A549 (cell line): Measurements from ENCODE around the gene HOXA7. TPM values are rescaled to one million over a fixed set of nuclear protein-coding genes. Genes with fewer than 3 reads are reported as not detected.

ENCODE experiments used
- ATAC-seq, 2 experiments: fragments of 200-7000 bp in 1 of 2; fragments of >200 bp in 1 of 2; cut with Nextera tagmentation in 1 of 2; cut with Tn5 transposase in 1 of 2; 3 replicates each; pipeline versions ENCODE4 v1.8.0 to v1.9.1; 2018 to 2020; ENCODE audit warnings: mild to moderate bottlenecking in 1 of 2, moderate library complexity in 1 of 2
- CTCF ChIA-PET: fragments of 300-600 bp; sonication (Branson Sonifier 250); formaldehyde crosslinking; extraction: SDS; loops from one replicate; lab custom pipeline; 2021; ENCODE audit warnings: antibody characterized with exemption, inconsistent platforms; lab: Yijun Ruan, JAX
- POLR2A ChIA-PET: fragments of 350-600 bp; formaldehyde crosslinking; extraction: SDS; loops from one replicate; lab custom pipeline; 2021; ENCODE audit warnings: antibody characterized with exemption, inconsistent platforms; lab: Yijun Ruan, JAX
- DNase-seq, 2 experiments: peaks; one replicate each; pipeline versions ENCODE4 v3.0.0 to v3.0.0-alpha.2; 2011 to 2016; ENCODE audit warnings: low read depth in 1 of 2, low spot score in 1 of 2
- FAIRE-seq: peaks from 2 replicates; lab custom pipeline; 2011; peaks lifted over from hg19 to GRCh38; lab: Jason Lieb, UNC
- H3K27ac ChIP-seq, 2 experiments: fragments of >200 bp; sonication (Bioruptor Twin); formaldehyde crosslinking; 3 replicates each; pipeline ENCODE4 v1.5.1; 2016 to 2017
- H3K4me1 ChIP-seq: fragments of >200 bp; sonication (Bioruptor Twin); formaldehyde crosslinking; 3 replicates; pipeline ENCODE4 v1.6.1; 2016
- H3K4me2 ChIP-seq: fragments of >200 bp; sonication (Bioruptor Twin); formaldehyde crosslinking; 3 replicates; pipeline ENCODE4 v1.6.1; 2016
- H3K4me3 ChIP-seq: fragments of >200 bp; sonication (Bioruptor Twin); formaldehyde crosslinking; 3 replicates; pipeline ENCODE4 v1.5.1; 2016
- H3K9me3 ChIP-seq: fragments of >200 bp; sonication (Bioruptor Twin); formaldehyde crosslinking; 3 replicates; pipeline ENCODE4 v1.6.1; 2016
- CBX2 ChIP-seq: fragments of 200-600 bp; sonication (generic); IDR thresholded peaks from 2 replicates; pipeline ENCODE4 v1.6.1; 2016; ENCODE audit warnings: low read depth, mild to moderate bottlenecking, borderline replicate concordance
- CEBPB ChIP-seq, 2 experiments: fragments of >200 bp in 1 of 2; sonication (Bioruptor Twin) in 1 of 2; formaldehyde crosslinking in 1 of 2; IDR thresholded peaks; 2 replicates each; pipeline ENCODE4 v1.6.1; 2012 to 2016
- CHD2 ChIP-seq: fragments of 150-350 bp; IDR thresholded peaks from 2 replicates; pipeline ENCODE4 v1.6.1; 2014; ENCODE audit warnings: low read length; ENCODE audit not compliant: partially characterized antibody
- EHF ChIP-seq: fragments of 250-450 bp; sonication (Bioruptor Pico); IDR thresholded peaks from 2 replicates; pipeline ENCODE4 v1.5.0; 2020; ENCODE audit warnings: mild to moderate bottlenecking
- FOSB ChIP-seq: fragments of 250-450 bp; sonication (Bioruptor Pico); IDR thresholded peaks from 2 replicates; pipeline ENCODE4 v1.5.0; 2020; ENCODE audit warnings: mild to moderate bottlenecking, moderate library complexity
- FOSL2 ChIP-seq, 2 experiments: fragments of 450-650 bp in 1 of 2; fragments of >200 bp in 1 of 2; sonication (Bioruptor Twin) in 1 of 2; formaldehyde crosslinking; IDR thresholded peaks; 2 replicates each; pipeline versions ENCODE4 v1.5.0 to v1.6.1; 2016 to 2020; ENCODE audit warnings: mild to moderate bottlenecking in 1 of 2, moderate library complexity in 1 of 2
- HOXB5 ChIP-seq: fragments of 250-450 bp; sonication (Bioruptor Pico); IDR thresholded peaks from 2 replicates; pipeline ENCODE4 v1.5.0; 2020; ENCODE audit warnings: mild to moderate bottlenecking, moderate library complexity
- JUN ChIP-seq, 2 experiments: fragments of >200 bp; sonication (Bioruptor Twin); formaldehyde crosslinking; IDR thresholded peaks; 2 replicates in 1 of 2; 3 replicates in 1 of 2; pipeline ENCODE4 v1.6.1; 2016 to 2017
- KDM1A ChIP-seq: fragments of 200-600 bp; sonication (generic); IDR thresholded peaks from 2 replicates; pipeline ENCODE4 v1.6.1; 2016; ENCODE audit warnings: low read depth, mild to moderate bottlenecking
- MYC ChIP-seq: IDR thresholded peaks from 2 replicates; pipeline ENCODE4 v1.6.1; 2012; ENCODE audit warnings: mild to moderate bottlenecking, inconsistent platforms, low read length, improper control_type of control experiment, borderline replicate concordance
- NR3C1 ChIP-seq: fragments of >200 bp; sonication (Bioruptor Twin); formaldehyde crosslinking; IDR thresholded peaks from 3 replicates; pipeline ENCODE4 v1.6.1; 2017
- PHF8 ChIP-seq: fragments of 200-600 bp; sonication (generic); IDR thresholded peaks from 2 replicates; pipeline ENCODE4 v1.6.1; 2016; ENCODE audit warnings: low read depth, mild to moderate bottlenecking, antibody characterized with exemption, moderate library complexity, borderline replicate concordance
- RAD21 ChIP-seq, 2 experiments: fragments of >200 bp in 1 of 2; sonication (Bioruptor Twin) in 1 of 2; formaldehyde crosslinking in 1 of 2; IDR thresholded peaks in 1 of 2; conservative IDR thresholded peaks in 1 of 2; 2 replicates in 1 of 2; 3 replicates in 1 of 2; pipeline ENCODE4 v1.6.1; 2012 to 2018; ENCODE audit warnings: inconsistent platforms in 1 of 2
- RARB ChIP-seq: fragments of 250-450 bp; sonication (Bioruptor Pico); IDR thresholded peaks from 2 replicates; pipeline ENCODE4 v1.8.0; 2021; ENCODE audit warnings: mild to moderate bottlenecking, moderate library complexity
- RCOR1 ChIP-seq: fragments of 150-350 bp; IDR thresholded peaks from 2 replicates; pipeline ENCODE4 v1.6.1; 2014; ENCODE audit warnings: antibody characterized with exemption, low read length, low read depth
- TP53 ChIP-seq: fragments of 250-450 bp; sonication (Bioruptor Pico); IDR thresholded peaks from 2 replicates; pipeline ENCODE4 v1.5.0; 2021; ENCODE audit warnings: mild to moderate bottlenecking, moderate library complexity
- WGBS: methylation state at CpG from one replicate; pipeline ENCODE4 v1.1.6; 2017; ENCODE audit errors: missing lambda C conversion rate; 5-methylcytosine and 5-hydroxymethylcytosine counted together
- polyA plus RNA-seq, 4 experiments: library from polyadenylated mRNA; depleted of rRNA in 3 of 4; stranded (reverse); fragments of >200 nt; fragmentation: RNase III in 1 of 4; extraction: RNeasy Plus Mini Kit Qiagen cat#74134 plus additional on column Dnase treatment in 1 of 4; gene quantifications; 2 replicates in 3 of 4; 3 replicates in 1 of 4; pipeline ENCODE4 v1.2.3, GENCODE V29; 2011 to 2017
- TF ChIP-seq, protein P1 (sequence below): fragments of 450-650 bp; IDR thresholded peaks from 2 replicates; pipeline ENCODE4 v1.6.1; 2014; ENCODE audit warnings: antibody characterized with exemption
- TF ChIP-seq, protein P2 (sequence below): IDR thresholded peaks from 2 replicates; pipeline ENCODE4 v1.6.1; 2012

The HOXA7 gene
- polyA plus RNA-seq, 2 of the 4 experiments (the other 2 are of a cell fraction) = 4.1 to 4.8 TPM

DNA sequence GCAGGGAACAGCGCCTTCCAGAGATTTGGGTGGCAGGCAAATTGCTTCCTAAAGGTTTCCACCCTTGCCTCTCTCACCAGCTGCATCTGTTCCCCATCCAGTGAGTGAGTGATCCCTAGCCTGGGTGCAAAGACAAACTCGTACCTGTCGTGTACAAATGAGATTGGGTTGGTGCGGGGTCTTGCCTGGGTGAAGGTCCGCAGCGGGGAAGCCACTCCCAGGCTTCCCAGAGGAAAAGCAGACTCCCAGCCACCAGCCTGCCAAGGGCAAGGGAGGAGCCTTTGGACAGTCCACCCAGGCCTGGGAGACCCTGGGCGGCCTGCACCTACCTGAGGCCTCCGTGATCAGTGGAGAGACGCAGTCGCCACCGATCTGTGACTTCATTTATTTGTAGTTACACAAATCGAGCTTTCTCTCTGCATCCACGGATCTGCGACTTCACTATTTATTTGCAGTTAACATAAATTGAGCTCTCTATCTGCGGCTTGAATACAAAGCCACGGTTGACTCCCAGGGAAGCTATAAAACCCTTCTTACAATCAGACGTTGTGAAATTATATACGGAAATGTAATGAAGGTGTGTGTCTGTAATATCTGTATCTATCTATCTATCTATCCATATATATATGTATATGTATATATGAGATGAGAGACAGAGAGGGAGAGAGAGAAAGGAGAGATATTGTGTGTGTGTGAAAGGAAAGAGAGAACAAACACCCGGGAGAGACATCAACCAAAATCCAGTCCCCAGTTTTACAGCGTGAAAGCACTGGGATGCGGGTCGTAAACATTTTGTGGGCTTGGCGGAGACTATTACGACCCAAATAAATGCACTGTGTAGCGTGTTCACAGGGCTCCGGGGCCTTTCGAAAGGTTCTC lies 3.0 kb upstream of the HOXA7 start:
- H3K4me1 ChIP-seq = 0 out of 3 replicates have a peak, but pooled peaks cover 3% of the 10 kb centered on the region
- 92% methylated on average over 27 of the region's 27 CpGs for WGBS
- CTCF ChIA-PET = interaction anchor here (0.9 to 3.5 kb wide), 8 partner anchors 10 to 790 kb away, joined by 3 to 32 read pairs (median 4); partner anchors contain the start of genes HOXA5 and HOXA6
- no peak for FAIRE-seq
- H3K27ac ChIP-seq = no peak overlapping the region
- TF ChIP-seq CEBPB (IDR thresholded peaks at IDR 0.05) = no peak
- TF ChIP-seq PHF8 = no peak
- TF ChIP-seq FOSL2 (IDR thresholded peaks at IDR 0.05) = no peak
- TF ChIP-seq FOSL2 (CRISPR knock-in tag; IDR thresholded peaks at IDR 0.05) = no peak
- TF ChIP-seq RARB (CRISPR knock-in tag) = no peak
- no peak for TF ChIP-seq CHD2
- TF ChIP-seq MYC = no peak
- TF ChIP-seq RCOR1 = no peak
- TF ChIP-seq, protein P1, sequence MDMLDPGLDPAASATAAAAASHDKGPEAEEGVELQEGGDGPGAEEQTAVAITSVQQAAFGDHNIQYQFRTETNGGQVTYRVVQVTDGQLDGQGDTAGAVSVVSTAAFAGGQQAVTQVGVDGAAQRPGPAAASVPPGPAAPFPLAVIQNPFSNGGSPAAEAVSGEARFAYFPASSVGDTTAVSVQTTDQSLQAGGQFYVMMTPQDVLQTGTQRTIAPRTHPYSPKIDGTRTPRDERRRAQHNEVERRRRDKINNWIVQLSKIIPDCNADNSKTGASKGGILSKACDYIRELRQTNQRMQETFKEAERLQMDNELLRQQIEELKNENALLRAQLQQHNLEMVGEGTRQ = no peak
- TF ChIP-seq CBX2 = no peak
- no peak for TF ChIP-seq FOSB
- TF ChIP-seq, all 56 proteins: peak for 0
- ATAC-seq = no peak
- POLR2A ChIA-PET = interaction anchor here (1.0 kb wide), 1 partner anchor 45 kb away, joined by 3 read pairs; no protein-coding TSS in a partner anchor
- Histone ChIP-seq H3K4me2 (no peak overlapping the region), H3K4me3 (no peak overlapping the region), H3K9me3 (no peaks in the 10 kb centered on the region)
- DNase-seq = no peak

DNA sequence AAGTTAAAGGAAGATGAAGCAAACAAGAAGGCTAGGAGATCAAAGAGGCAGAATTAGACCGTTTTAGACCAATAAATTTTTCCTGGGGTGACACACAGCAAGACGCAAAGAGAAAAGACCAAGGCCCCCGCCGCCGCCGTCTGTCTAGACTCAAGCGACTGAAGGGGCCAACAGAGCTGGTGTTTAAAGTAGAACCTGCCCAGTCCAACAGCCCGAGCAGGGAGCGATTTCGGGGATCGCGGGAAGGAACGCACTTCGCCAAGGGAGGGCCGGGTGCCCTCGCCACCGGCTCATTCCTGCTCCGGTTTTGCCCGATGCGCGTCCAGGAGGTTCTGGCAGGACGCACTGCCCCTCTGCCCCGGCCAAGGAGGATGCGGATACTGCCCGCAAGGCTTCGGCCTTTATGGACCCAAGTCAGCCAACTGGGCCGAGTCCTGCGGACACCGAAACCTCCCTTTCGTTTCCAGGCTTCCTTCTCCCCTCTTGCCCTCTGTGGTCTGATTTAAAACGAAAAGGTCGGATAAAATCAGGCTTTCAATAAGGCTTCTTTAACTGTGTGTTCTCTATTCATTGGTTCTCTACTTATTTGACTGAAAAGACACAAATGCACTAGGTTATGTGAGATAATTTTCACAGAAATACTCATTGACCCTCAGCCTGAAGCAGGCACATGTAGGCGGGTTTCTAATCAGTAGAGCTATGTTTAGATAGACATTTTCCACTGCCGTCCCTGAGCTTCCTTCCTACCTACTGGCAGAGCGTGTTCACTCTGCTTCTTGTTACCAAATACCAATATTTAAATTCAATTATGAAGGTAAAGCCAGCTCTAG lies 2.2 kb upstream of the HOXA7 start:
- H3K27ac ChIP-seq = no peak overlapping the region
- ChIA-PET POLR2A (interaction anchor here (1.0 kb wide), 1 partner anchor 44 kb away, joined by 3 read pairs; no protein-coding TSS in a partner anchor), CTCF (interaction anchor here (0.5 to 3.5 kb wide), 9 partner anchors 9 to 789 kb away, joined by 3 to 32 read pairs (median 4); partner anchors contain the start of genes HOXA5 and HOXA6)
- no peak for DNase-seq
- H3K4me2 ChIP-seq = no peak overlapping the region
- H3K4me3 ChIP-seq = no peak overlapping the region
- H3K9me3 ChIP-seq = no peaks in the 10 kb centered on the region
- FAIRE-seq = no peak
- WGBS = 94% methylated on average over 35 of the region's 35 CpGs
- H3K4me1 ChIP-seq = 0 out of 3 replicates have a peak, but pooled peaks cover 3% of the 10 kb centered on the region
- TF ChIP-seq, protein P2, sequence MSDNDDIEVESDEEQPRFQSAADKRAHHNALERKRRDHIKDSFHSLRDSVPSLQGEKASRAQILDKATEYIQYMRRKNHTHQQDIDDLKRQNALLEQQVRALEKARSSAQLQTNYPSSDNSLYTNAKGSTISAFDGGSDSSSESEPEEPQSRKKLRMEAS = no peak
- no peak for ATAC-seq

DNA sequence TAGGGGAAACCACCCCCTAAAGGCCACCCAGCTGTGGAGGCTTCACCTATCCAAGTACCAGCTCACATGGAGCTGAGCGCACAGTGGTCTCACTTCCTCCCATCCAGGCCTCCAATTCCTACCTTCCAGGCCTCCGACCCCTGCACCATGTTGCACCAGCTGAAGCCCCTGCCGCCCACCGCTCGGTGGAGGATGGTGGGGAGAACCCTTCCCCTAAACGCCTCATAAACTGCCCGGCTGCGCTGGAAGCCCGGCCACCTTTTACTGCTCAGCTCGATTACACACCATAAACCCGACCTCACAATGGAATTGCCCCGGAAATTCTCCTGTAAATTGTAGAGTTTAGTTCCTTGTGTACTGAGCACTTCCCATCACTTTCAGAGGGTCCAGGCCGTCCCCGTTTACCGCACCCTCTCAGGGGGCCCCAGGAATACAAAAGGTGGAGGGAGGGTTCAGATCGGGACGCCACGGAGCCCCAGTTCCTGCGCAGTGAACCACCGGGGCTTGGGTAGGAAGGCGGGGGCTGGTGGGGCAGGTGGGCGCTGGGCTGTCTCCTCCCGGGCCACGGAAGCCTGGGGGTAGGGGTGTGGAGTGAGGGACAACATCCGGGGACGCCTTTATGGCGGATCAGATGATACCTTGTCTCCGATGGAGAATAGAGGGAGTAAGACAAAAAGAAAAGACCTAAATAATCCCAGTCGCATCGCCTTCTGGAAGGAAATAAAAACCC lies 1.4 kb upstream of the HOXA7 start:
- Histone ChIP-seq H3K9me3 (no peaks in the 10 kb centered on the region), H3K4me2 (no peak overlapping the region), H3K4me3 (no peak overlapping the region), H3K27ac (no peak overlapping the region), H3K4me1 (0 out of 3 replicates have a peak, but pooled peaks cover 3% of the 10 kb centered on the region)
- ATAC-seq = no peak
- WGBS = 96% methylated on average over 23 of the region's 30 CpGs
- ChIA-PET POLR2A (interaction anchor here (1.2 kb wide), 1 partner anchor 14 kb away, joined by 7 read pairs; the partner anchor contains the start of gene HOXA5), CTCF (interaction anchor here (0.8 to 3.5 kb wide), 7 partner anchors 8 to 792 kb away, joined by 3 to 32 read pairs (median 9); partner anchors contain the start of genes HOXA5 and HOXA6)
- no peak for DNase-seq
- TF ChIP-seq NR3C1 (no peak), TP53 (no peak), JUN (IDR thresholded peaks at IDR 0.05) (no peak), KDM1A (no peak), HOXB5 (CRISPR knock-in tag) (no peak), RAD21 (conservative IDR thresholded peaks at IDR 0.05 in 1 of 2, IDR thresholded peaks at IDR 0.05 in 1 of 2) (no peak), EHF (CRISPR knock-in tag) (no peak)
- TF ChIP-seq, protein P1 = no peak
- FAIRE-seq = no peak
